HEK293 (cell line): ENCODE measurements around the gene CXCL1.

ENCODE experiments used
- CTCF ChIP-seq: fragments of 450-650 bp; formaldehyde crosslinking; IDR thresholded peaks from 2 replicates; pipeline ENCODE4 v1.5.1; 2016; ENCODE audit warnings: missing biosample characterization, missing genetic modification characterization
- KLF7 ChIP-seq: fragments of 450-650 bp; formaldehyde crosslinking; IDR thresholded peaks from 2 replicates; pipeline ENCODE4 v1.5.1; 2016; ENCODE audit warnings: missing biosample characterization, missing genetic modification characterization, borderline replicate concordance
- PATZ1 ChIP-seq: fragments of 450-650 bp; formaldehyde crosslinking; IDR thresholded peaks from 2 replicates; pipeline ENCODE4 v1.5.1; 2016; ENCODE audit warnings: missing biosample characterization, missing genetic modification characterization
- SETDB1 ChIP-seq: IDR thresholded peaks from one replicate; pipeline ENCODE4 v1.6.1; 2017; ENCODE audit warnings: mild to moderate bottlenecking, low read length, moderate library complexity, mixed read lengths; ENCODE audit not compliant: insufficient read length
- SP3 ChIP-seq: fragments of 450-650 bp; formaldehyde crosslinking; IDR thresholded peaks from 2 replicates; pipeline ENCODE4 v1.5.1; 2016; ENCODE audit warnings: missing biosample characterization, missing genetic modification characterization
- ZNF362 ChIP-seq: fragments of 450-650 bp; formaldehyde crosslinking; IDR thresholded peaks from 2 replicates; pipeline ENCODE4 v1.5.1; 2016; ENCODE audit warnings: missing biosample characterization, missing genetic modification characterization
- ZNF37A ChIP-seq: fragments of 450-650 bp; IDR thresholded peaks from 2 replicates; pipeline ENCODE4 v1.5.1; 2018; ENCODE audit warnings: missing biosample characterization, missing genetic modification characterization
- ZNF549 ChIP-seq: fragments of 450-650 bp; IDR thresholded peaks from 2 replicates; pipeline ENCODE4 v1.5.1; 2018; ENCODE audit warnings: missing biosample characterization, missing genetic modification characterization, mild to moderate bottlenecking, inconsistent platforms, moderate library complexity
- ZNF580 ChIP-seq: fragments of 450-650 bp; formaldehyde crosslinking; IDR thresholded peaks from 2 replicates; pipeline ENCODE4 v1.5.1; 2016; ENCODE audit warnings: missing biosample characterization, missing genetic modification characterization
- ZNF701 ChIP-seq: fragments of 450-650 bp; formaldehyde crosslinking; IDR thresholded peaks from 2 replicates; pipeline ENCODE4 v1.5.1; 2016; ENCODE audit warnings: missing biosample characterization, missing genetic modification characterization
- TF ChIP-seq, protein P1 (sequence below): fragments of 450-650 bp; formaldehyde crosslinking; conservative IDR thresholded peaks from 2 replicates; pipeline ENCODE4 v1.5.1; 2016; ENCODE audit warnings: low read depth, missing biosample characterization, missing genetic modification characterization

- no peak for TF ChIP-seq ZNF37A
- TF ChIP-seq ZNF701 = no peak
- TF ChIP-seq ZNF580 (tag by site-specific recombination) = no peak
- no peak for TF ChIP-seq SP3
- no peak for TF ChIP-seq ZNF549
- TF ChIP-seq CTCF (tag by site-specific recombination) = no peak
- no peak for TF ChIP-seq KLF7 (tag by site-specific recombination)
- TF ChIP-seq ZNF362 (tag by site-specific recombination) = no peak
- TF ChIP-seq SETDB1 = no peak
- TF ChIP-seq, protein P1, sequence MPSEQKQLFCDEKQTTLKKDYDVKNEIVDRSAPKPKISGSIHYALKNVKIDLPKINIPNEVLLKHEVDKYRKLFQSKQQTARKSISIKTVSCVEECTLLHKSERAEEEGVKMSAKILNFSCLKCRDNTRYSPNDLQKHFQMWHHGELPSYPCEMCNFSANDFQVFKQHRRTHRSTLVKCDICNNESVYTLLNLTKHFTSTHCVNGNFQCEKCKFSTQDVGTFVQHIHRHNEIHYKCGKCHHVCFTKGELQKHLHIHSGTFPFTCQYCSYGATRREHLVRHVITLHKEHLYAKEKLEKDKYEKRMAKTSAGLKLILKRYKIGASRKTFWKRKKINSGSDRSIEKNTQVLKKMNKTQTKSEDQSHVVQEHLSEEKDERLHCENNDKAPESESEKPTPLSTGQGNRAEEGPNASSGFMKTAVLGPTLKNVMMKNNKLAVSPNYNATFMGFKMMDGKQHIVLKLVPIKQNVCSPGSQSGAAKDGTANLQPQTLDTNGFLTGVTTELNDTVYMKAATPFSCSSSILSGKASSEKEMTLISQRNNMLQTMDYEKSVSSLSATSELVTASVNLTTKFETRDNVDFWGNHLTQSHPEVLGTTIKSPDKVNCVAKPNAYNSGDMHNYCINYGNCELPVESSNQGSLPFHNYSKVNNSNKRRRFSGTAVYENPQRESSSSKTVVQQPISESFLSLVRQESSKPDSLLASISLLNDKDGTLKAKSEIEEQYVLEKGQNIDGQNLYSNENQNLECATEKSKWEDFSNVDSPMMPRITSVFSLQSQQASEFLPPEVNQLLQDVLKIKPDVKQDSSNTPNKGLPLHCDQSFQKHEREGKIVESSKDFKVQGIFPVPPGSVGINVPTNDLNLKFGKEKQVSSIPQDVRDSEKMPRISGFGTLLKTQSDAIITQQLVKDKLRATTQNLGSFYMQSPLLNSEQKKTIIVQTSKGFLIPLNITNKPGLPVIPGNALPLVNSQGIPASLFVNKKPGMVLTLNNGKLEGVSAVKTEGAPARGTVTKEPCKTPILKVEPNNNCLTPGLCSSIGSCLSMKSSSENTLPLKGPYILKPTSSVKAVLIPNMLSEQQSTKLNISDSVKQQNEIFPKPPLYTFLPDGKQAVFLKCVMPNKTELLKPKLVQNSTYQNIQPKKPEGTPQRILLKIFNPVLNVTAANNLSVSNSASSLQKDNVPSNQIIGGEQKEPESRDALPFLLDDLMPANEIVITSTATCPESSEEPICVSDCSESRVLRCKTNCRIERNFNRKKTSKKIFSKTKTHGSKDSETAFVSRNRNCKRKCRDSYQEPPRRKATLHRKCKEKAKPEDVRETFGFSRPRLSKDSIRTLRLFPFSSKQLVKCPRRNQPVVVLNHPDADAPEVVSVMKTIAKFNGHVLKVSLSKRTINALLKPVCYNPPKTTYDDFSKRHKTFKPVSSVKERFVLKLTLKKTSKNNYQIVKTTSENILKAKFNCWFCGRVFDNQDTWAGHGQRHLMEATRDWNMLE = no peak
- no peak for TF ChIP-seq PATZ1
Observed at GRCh38 chr4:73917081-73917501, 47.9 kb downstream of the CXCL1 start.
